MM.1S (cell line): Measurements from ENCODE around the gene PERM1.

Experiments
- DNase-seq: peaks from one replicate; pipeline ENCODE4 v3.0.0-alpha.2; 2015
- H2AFZ ChIP-seq: fragments of 300-600 bp; sonication (generic); 2 replicates; pipeline ENCODE4 v1.6.0; 2016; ENCODE audit warnings: antibody characterized with exemption, low read length
- H3F3A ChIP-seq: fragments of 300-600 bp; sonication (generic); 2 replicates; pipeline ENCODE4 v1.6.1; 2016; ENCODE audit warnings: mild to moderate bottlenecking, antibody characterized with exemption, low read length, moderate library complexity, mixed read lengths; ENCODE audit not compliant: insufficient read depth
- H3K27ac ChIP-seq: fragments of 300-600 bp; sonication (generic); 2 replicates; pipeline ENCODE4 v1.5.1; 2016; ENCODE audit warnings: mild to moderate bottlenecking, low read length
- H3K27me3 ChIP-seq: fragments of 300-600 bp; sonication (generic); replicated peaks from 2 replicates; pipeline ENCODE4 v1.6.0; 2016; ENCODE audit warnings: low read length; ENCODE audit not compliant: insufficient read depth
- H3K36me3 ChIP-seq: fragments of 300-600 bp; sonication (generic); replicated peaks from 2 replicates; pipeline ENCODE4 v1.6.1; 2016; ENCODE audit warnings: mild to moderate bottlenecking, low read length, mixed read lengths; ENCODE audit not compliant: insufficient read depth
- H3K4me1 ChIP-seq: fragments of 300-600 bp; sonication (generic); 2 replicates; pipeline ENCODE4 v1.6.1; 2016; ENCODE audit warnings: low read length, mixed read lengths
- H3K4me2 ChIP-seq: fragments of 300-600 bp; sonication (generic); 2 replicates; pipeline ENCODE4 v1.6.0; 2016; ENCODE audit warnings: low read depth, low read length
- H3K4me3 ChIP-seq: fragments of 300-600 bp; sonication (generic); 2 replicates; pipeline ENCODE4 v1.5.1; 2016; ENCODE audit warnings: low read length, mixed read lengths
- H3K79me2 ChIP-seq: fragments of 300-600 bp; sonication (generic); 2 replicates; pipeline ENCODE4 v1.6.1; 2016; ENCODE audit warnings: mixed run types, low read length, mixed read lengths
- H3K9ac ChIP-seq: fragments of 300-600 bp; sonication (generic); 2 replicates; pipeline ENCODE4 v1.6.1; 2016; ENCODE audit warnings: low read length, mixed read lengths
- H3K9me2 ChIP-seq: fragments of 300-600 bp; sonication (generic); replicated peaks from 2 replicates; pipeline ENCODE4 v1.6.1; 2016; ENCODE audit warnings: mild to moderate bottlenecking, low read length, mixed read lengths; ENCODE audit not compliant: insufficient read depth
- H3K9me3 ChIP-seq: fragments of 300-600 bp; sonication (generic); replicated peaks from 2 replicates; pipeline ENCODE4 v1.6.1; 2016; ENCODE audit warnings: mild to moderate bottlenecking, low read length, mixed read lengths; ENCODE audit not compliant: insufficient read depth
- H4K20me1 ChIP-seq: fragments of 300-600 bp; sonication (generic); 2 replicates; pipeline ENCODE4 v1.6.1; 2016; ENCODE audit warnings: mild to moderate bottlenecking, low read length, moderate library complexity, mixed read lengths; ENCODE audit not compliant: insufficient read depth
- EZH2 ChIP-seq: fragments of 300-600 bp; sonication (generic); optimal IDR thresholded peaks from 2 replicates; pipeline ENCODE3; 2017; ENCODE audit warnings: low read depth, mild to moderate bottlenecking, antibody characterized with exemption, low read length, mixed read lengths
- EZH2phosphoT487 ChIP-seq: fragments of 300-600 bp; sonication (generic); IDR thresholded peaks from 2 replicates; pipeline ENCODE4 v1.6.1; 2018; ENCODE audit warnings: antibody characterized with exemption, low read length
- TF ChIP-seq, protein P1 (sequence below): fragments of 300-600 bp; sonication (generic); IDR thresholded peaks from 2 replicates; pipeline ENCODE4 v1.5.1; 2016; ENCODE audit warnings: antibody characterized with exemption, low read length, mixed read lengths

Gene PERM1

DNA sequence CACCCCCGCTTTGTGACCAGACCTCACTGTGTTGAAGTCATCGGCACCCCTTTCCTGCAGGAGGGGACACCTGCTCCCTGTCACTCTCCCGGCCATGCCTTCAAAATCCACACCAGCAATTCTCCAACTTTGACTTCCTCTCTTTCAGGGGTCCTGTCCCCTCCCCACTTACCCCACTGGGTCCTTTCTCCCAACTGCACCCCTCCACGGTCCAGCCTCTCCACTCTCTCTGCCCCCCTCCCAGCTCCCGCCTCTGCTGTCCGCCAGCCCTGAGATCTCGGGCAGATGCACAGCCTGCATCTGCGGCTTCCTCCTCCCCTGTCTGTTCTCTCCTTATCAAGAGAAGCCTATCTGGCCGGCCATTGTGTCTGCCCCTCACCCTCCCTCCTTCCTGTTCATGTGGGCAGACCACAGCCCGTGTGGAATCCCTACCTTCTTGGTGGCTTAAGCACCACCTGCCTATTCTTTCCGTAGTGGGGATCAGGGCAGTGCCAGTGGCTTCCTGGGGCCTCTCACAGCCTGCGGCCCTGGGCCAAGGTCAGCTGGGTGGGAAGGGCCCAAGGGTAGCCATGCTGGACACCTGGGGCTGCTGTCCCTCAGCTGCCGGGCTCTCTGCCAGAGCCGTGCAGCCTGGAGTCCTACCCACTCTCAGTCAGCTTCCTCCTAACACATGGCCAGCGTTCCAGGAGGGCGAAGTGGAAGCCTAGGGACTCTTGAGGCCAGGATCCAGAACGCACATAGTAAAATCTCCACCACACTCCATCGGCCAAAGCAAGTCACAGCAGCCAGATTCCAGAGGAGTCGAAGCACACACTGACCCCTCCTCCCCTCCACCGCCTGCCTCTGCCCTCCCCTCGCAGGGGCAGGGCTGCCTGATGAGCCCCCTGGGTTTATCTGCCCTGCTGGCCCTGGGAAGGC is 23.1 kb upstream of the PERM1 start:
- Histone ChIP-seq H3K79me2 (no peaks in the 10 kb centered on the region), H3K36me3 (no peaks in the 10 kb centered on the region), H2AFZ (no peak overlapping the region), H3F3A (no peaks in the 10 kb centered on the region), H3K4me1 (no peaks in the 10 kb centered on the region), H3K9me3 (no peaks in the 10 kb centered on the region), H3K27ac (no peak overlapping the region), H4K20me1 (no peaks in the 10 kb centered on the region), H3K9me2 (no peaks in the 10 kb centered on the region), H3K9ac (no peak overlapping the region), H3K4me2 (peak overlapping the region; percentile 5; the same call in 1 of the 2 replicates), H3K27me3 (peaks cover 86% of the 10 kb centered on the region), H3K4me3 (no peak overlapping the region)
- TF ChIP-seq, protein P1, sequence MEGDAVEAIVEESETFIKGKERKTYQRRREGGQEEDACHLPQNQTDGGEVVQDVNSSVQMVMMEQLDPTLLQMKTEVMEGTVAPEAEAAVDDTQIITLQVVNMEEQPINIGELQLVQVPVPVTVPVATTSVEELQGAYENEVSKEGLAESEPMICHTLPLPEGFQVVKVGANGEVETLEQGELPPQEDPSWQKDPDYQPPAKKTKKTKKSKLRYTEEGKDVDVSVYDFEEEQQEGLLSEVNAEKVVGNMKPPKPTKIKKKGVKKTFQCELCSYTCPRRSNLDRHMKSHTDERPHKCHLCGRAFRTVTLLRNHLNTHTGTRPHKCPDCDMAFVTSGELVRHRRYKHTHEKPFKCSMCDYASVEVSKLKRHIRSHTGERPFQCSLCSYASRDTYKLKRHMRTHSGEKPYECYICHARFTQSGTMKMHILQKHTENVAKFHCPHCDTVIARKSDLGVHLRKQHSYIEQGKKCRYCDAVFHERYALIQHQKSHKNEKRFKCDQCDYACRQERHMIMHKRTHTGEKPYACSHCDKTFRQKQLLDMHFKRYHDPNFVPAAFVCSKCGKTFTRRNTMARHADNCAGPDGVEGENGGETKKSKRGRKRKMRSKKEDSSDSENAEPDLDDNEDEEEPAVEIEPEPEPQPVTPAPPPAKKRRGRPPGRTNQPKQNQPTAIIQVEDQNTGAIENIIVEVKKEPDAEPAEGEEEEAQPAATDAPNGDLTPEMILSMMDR = no peak
- TF ChIP-seq EZH2 (no peak), EZH2phosphoT487 (no peak)
- no peak for DNase-seq

DNA sequence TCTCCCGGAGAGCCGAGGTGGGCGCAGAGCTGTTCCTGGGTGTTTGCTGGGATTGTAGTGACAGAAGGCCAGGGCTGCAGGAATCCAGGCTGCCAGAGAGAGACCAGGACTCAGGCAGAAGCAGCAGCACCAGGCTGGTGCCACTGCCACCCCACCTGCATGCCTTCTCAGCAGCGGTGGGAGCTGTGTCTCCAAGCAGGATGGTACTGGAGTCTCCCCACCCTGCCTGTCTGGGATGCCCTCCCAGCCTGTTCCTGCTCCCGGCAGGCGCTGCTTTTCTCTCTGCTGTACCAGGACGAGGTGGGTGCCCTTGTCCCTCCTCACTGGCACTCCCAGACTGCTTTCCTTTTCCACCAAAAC is 22.5 kb upstream of the PERM1 start:
- Histone ChIP-seq H3K9ac (no peak overlapping the region), H3K36me3 (no peaks in the 10 kb centered on the region), H3F3A (no peaks in the 10 kb centered on the region), H3K27me3 (peaks cover 85% of the 10 kb centered on the region), H3K4me3 (no peak overlapping the region), H3K9me2 (no peaks in the 10 kb centered on the region), H3K79me2 (no peaks in the 10 kb centered on the region), H3K4me1 (no peaks in the 10 kb centered on the region), H3K4me2 (no peak overlapping the region), H4K20me1 (no peaks in the 10 kb centered on the region), H3K27ac (no peak overlapping the region), H3K9me3 (no peaks in the 10 kb centered on the region), H2AFZ (no peak overlapping the region)
- no peak for DNase-seq
- TF ChIP-seq EZH2phosphoT487 = no peak
- TF ChIP-seq, protein P1 = no peak

DNA sequence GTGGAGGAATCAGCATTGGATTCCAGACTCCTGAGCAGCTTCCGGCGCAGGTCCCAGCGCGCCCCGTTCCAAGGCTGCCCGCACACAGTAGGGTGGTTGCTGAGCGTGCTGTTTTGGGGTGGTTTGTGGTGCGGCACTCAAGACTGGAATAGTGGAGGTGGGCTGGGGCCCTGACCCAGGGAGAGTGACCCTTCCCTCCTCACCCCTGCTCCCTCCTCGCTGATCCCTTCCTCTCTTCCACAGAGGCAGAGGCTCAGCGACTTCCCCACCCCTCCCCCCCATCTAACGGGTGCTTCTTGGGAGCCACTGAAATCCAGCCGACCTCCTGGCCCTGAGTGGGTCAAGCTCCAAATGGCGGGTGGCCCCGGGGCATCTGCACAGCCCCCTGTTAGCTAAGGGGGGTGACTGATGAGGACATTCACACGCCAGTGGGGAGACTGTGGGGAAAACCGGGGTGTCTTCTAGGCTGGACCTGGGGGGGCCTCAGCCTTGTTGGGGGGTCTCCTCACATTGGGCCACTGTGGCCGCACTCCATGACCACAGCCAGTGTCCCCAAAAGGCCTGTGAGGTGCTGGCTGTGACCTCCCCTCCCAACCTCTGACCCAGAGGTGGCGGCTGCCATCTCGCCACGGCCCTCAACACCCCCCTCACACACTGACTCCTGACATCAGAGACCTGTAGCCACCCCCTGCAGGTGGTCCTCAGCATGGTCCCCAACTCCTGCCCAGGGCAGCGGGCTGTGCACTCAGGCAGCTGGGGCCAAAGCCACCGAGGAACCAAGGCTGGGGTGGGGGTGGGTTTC is 21.9 kb upstream of the PERM1 start:
- H3K36me3 ChIP-seq = no peaks in the 10 kb centered on the region
- no peaks in the 10 kb centered on the region for H4K20me1 ChIP-seq
- H3K4me2 ChIP-seq = no peak overlapping the region
- H3K4me3 ChIP-seq = no peak overlapping the region
- TF ChIP-seq EZH2phosphoT487 = no peak
- no peak overlapping the region for H2AFZ ChIP-seq
- H3F3A ChIP-seq = no peaks in the 10 kb centered on the region
- no peaks in the 10 kb centered on the region for H3K4me1 ChIP-seq
- peaks cover 84% of the 10 kb centered on the region for H3K27me3 ChIP-seq
- H3K9me3 ChIP-seq = no peaks in the 10 kb centered on the region
- no peak overlapping the region for H3K27ac ChIP-seq
- DNase-seq = no peak
- no peaks in the 10 kb centered on the region for H3K79me2 ChIP-seq
- no peak overlapping the region for H3K9ac ChIP-seq
- H3K9me2 ChIP-seq = no peaks in the 10 kb centered on the region
